GM04503 (cell line): ENCODE measurements around the gene GRAMD2B.
"Not testable (repeated sequence)": the region's sequence is repeated elsewhere in the genome, so short reads cannot be mapped to it uniquely, and the experiment has no call there.

ENCODE experiments used
- DNase-seq: peaks from one replicate; pipeline ENCODE4 v3.0.0-alpha.2; 2012; ENCODE audit warnings: low read depth

GRAMD2B gene

DNA sequence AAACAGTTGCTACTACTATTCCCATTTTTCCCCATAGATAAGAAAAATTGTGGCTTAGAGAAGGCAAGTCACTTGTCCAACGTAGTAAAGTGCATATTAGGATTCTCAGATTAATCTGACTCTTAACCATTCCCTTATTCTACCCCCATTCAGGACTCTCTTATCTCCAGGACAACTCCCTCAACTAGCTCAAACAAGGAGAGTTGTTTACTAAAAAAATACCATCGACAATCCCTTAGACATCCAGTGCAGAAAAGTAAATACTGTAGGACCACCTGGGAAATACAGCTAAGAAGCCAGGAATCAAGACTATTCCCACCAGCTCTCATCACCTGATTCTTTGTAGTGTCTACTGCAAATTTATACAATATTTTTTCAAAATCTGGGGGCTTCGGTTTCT is 9.4 kb upstream of the GRAMD2B start:
- DNase-seq: no peak

DNA sequence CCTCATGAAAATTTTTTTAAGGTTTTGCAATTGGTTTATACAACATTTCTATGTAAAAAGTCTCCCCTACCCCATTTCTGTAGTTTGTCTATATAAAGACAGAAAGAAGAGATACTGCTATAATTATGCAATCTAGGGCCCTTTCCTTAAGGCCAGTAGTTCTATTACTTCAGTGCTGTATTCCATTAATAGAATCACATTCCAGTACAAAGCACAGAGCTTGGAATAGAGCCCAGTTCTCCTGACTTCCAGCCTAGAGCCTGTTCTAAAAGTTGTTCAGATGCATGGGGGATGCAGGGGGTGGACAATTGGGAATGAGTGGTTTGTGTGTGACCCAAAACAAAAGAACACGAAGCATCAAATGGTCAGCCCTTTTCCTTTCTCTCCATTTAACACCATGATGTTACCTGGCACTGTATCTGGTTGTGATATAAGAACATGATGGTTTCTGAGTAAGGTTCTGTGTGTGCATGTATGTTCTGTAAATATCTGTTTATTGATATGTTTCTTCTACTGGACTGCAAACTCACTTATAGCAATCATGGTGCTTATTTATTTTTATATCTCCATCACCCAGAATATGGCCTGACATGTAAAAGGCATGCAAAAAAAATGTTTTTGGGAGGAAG is 8.2 kb upstream of the GRAMD2B start:
- peak; percentile 54 for DNase-seq

DNA sequence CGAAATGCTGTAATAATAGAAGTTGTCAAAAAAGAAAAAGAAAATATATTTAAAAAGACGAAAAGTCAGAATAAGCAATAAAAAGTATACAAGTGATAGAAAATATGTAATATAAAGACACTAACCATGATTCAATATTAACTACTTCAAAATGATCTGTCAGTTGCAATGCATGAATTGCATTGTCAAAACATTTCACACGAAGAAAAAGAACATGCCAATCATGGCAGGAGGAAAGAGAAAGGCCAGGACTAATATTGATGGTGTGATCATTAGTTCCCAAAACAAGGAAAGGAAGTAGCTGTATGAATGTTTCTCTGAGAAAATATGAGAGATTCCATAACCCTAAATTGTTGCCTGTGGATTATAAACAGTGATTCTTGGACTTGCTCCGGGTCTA is 7.4 kb upstream of the GRAMD2B start:
- no peak for DNase-seq

- no peak for DNase-seq
These were observed 6.8 kb upstream of the GRAMD2B start for GRCh38 chr5:126416266-126416925.

GRCh38 chr5:126417178-126417577 is 6.0 kb upstream of the GRAMD2B start:
- no peak for DNase-seq

DNA sequence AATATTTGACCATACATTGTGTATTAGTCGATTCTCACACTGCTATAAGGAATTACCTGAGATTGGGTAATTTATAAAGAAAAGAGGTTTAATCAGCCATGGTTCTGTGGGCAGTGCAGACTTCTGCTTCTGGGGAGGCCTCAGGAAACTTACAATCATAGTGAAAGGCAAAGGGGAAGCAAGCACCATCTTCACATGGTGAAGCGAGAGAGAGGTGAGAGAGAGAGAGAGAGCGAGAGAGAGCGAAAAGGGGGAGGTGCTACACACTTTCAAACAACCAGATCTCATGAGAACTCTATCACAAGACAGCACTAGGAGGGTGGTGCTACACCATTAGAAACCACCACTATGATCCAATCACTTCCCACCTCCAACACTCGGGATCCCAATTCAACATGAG is 4.1 kb upstream of the GRAMD2B start:
- DNase-seq: no peak

- DNase-seq: no peak
These were observed 5.2 kb downstream of the GRAMD2B start for GRCh38 chr5:126428421-126428820.

DNA sequence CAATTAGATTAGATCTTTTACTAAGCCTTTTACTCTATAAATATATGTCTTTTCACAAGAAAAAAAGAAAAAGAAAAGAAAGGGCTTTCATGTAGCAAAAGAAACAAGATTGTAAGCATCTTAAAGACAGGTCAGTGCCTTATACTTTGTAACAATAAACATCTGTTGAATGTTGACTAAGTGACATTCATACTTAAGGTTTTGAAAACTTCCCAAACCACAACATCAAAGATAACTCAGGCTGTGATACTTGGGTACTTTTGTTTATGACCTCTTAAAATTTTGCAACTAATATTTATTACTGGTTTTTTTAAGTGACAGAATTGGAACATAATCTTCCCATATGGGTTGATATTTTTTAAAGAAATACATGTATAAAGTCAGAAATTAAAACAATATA is 7.4 kb downstream of the GRAMD2B start:
- DNase-seq: no peak

GRCh38 chr5:126433701-126434100 is 10.5 kb downstream of the GRAMD2B start:
- peak; percentile 63 for DNase-seq

DNA sequence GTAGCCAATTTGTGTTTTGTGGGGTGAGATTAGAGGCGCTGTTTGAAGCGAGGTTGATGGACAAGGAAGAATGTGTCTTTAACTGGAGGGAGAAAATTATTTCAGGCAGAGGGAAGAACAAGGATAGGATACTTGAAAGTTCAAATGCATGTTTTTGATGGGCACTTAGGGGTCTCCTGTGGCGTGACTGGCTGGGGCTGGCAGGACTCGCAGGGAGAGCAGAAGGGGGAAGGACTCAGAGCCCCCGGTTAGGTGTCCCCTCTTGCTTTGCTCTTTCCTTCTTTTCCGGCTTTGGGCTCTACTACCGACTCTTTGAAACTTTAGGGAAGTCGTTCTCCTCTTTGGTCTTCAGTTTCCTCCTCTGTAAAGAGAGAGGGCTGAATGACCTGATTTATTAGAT is 12.1 kb downstream of the GRAMD2B start:
- no peak for DNase-seq

GRCh38 chr5:126435714-126436113 is 12.5 kb downstream of the GRAMD2B start:
- no peak for DNase-seq

DNA sequence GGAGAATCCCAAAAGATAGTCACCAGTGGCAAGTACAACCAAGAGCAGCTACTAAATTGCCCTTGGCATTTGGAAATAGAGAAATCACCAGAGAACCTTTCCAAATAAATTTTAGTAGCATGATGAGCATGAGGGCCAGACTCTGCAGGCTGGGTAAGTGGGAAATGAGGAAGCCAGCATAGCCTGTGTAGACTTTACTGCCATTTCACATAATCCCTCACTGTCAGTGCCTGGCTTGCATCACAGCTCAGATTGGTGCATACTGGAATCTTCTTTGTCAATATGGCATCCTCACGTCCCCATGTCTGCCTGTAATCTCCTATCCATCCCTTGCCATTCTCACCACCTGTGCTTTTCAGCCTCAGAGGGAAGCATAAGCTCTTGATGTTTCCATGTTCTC is 14.5 kb downstream of the GRAMD2B start:
- no peak for DNase-seq

GRCh38 chr5:126438267-126438666 is 15.1 kb downstream of the GRAMD2B start:
- DNase-seq: no peak

GRCh38 chr5:126438868-126439267 is 15.7 kb downstream of the GRAMD2B start:
- DNase-seq: peak; percentile 34

- DNase-seq: not testable (repeated sequence)
These were observed 16.5 kb downstream of the GRAMD2B start for GRCh38 chr5:126439724-126440123.

GRCh38 chr5:126441230-126441629 is 18.0 kb downstream of the GRAMD2B start:
- DNase-seq: no peak

DNA sequence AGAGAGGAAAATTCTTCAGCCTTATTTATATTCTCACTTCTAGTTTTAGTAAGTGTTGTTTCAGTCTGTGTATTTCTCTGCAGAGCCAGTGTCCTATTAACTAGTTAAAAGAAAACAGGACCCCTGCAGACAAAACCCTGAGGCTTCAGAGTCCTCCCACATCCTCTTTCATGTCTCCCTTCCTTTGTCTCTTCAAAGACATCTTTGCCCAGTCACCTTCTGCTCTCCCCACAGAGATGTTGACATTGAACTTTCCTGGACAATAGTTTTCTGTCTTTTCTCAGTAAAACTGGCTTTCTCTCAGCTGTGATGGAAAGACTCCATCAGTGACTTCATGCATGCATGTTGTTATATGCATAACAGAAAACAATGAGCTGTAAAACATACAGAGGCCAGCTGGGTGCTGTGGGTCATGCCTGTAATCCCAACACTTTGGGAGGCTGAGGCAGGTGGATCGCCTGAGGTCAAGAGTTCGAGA is 20.2 kb downstream of the GRAMD2B start:
- no peak for DNase-seq

GRCh38 chr5:126444137-126444536 is 20.9 kb downstream of the GRAMD2B start:
- no peak for DNase-seq

DNA sequence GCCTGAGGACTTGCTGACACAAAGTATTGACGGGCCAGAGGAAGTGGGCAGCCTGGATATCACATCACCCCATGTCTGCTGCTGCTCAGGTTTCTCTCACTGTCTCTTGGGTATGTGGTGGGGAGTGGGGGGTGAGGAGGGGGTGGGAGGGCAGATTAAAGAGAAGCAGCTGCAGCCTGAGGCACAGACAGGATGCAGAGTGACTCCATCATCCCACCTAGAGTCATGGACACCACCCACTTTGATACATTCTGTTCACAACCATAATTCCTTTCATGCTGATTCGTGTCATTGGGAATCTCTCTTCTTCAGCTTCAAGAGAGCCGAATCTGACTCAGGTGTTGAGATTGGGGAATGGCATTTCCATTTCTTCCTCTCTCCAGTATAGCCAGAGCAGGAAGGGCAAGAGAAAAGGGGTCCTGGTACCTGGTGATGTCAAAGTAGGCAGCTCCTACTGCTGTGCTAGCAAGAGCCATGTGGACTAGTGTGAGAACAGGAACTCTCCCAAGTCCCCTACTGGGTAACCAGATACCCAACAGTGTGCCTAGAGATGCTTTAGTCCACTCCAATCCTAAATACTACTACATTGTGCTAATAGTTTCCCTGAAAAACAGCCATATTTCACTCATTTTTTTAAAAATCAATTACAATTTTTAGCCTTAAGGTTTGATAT is 22.4 kb downstream of the GRAMD2B start:
- no peak for DNase-seq

DNA sequence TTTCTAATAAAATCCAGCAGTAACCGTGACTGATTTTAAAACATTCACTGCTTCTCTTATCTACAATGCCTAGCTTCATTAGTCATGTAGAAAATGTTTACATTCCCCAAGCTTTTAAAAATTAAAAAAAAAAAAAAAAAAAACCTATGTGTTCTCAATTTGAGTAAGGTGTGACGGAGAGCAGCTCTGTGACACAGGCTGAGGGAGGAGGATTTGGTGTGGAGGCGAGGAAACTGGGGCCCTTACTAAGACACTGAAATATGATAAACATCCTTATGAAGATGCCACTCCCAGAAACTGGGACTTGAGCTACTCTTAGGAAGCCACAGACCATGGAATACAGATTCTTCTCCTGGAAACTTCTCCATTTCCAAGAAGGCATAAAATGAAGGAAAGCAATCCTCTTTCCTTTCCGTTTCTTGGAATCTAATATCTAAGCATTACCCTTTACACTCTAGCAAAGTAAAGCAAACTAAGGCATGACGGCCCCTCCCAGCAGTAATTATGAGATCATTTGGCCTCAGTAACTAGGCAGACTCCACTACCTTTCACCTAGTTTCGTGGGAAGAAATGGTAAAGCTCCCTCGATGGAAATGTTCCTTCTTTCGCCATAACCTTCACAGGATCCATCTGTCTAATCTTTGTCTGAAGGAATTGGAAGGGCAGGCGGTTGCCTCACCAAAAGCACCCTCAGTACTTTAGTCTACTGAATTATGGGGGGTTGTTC is 23.5 kb downstream of the GRAMD2B start:
- DNase-seq: peak; percentile 76

GRCh38 chr5:126448720-126449119 is 25.5 kb downstream of the GRAMD2B start:
- no peak for DNase-seq

DNA sequence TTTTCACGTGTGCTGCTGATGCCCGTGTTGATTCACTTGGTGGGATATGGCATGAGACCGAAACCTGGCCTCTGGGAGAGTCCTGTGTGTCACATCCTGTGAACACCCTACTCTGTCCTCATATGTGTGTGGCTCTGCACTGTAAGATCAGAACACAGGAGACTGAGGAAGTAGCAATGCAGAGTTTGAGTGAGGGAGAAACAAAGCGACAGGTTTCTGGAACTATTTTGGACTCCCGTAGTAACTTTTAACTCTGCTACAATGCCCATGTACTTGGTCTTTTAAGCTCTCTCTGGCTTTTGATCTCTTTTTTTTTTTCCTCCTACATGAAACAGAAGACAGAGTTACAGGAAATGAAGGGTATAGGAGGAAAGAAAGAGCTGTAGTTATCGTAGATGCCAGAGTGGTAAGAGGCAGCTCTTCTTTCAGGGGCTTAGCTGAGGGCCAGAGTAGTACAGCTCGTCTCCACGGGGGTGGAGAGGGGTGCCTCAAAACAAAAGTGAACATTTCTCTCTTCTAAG is 26.6 kb downstream of the GRAMD2B start:
- no peak for DNase-seq
